K562 (cell line): Measurements from ENCODE around the gene OBSL1. TPM values are rescaled to one million over a fixed set of nuclear protein-coding genes. Genes with fewer than 3 reads are reported as not detected.

Experiments used
- ARNT ChIP-seq, 2 experiments: fragments of 450-650 bp; IDR thresholded peaks; 2 replicates each; pipeline ENCODE4 v1.6.1; 2016; ENCODE audit warnings: mild to moderate bottlenecking in 1 of 2
- ASH1L ChIP-seq: fragments of 450-650 bp; IDR thresholded peaks from 2 replicates; pipeline ENCODE4 v1.6.1; 2018; ENCODE audit warnings: borderline replicate concordance, mild to moderate bottlenecking, low read depth; ENCODE audit not compliant: partially characterized antibody
- ATF1 ChIP-seq, 2 experiments: fragments of 450-650 bp in 1 of 2; IDR thresholded peaks; 2 replicates each; pipeline ENCODE4 v1.6.1; 2016; ENCODE audit warnings: missing compliant biosample characterization in 1 of 2, missing genetic modification characterization in 1 of 2
- CAMTA2 ChIP-seq: fragments of 250-450 bp; sonication (Bioruptor Pico); conservative IDR thresholded peaks from 2 replicates; pipeline ENCODE4 v1.5.1; 2022
- EHMT2 ChIP-seq: fragments of 450-650 bp; IDR thresholded peaks from 2 replicates; pipeline ENCODE4 v1.6.1; 2018; ENCODE audit warnings: antibody characterized with exemption
- FOS ChIP-seq: IDR thresholded peaks from 3 replicates; pipeline ENCODE4 v1.6.1; 2011; ENCODE audit not compliant: insufficient read length; ENCODE audit errors: extremely low read depth
- MAFK ChIP-seq: IDR thresholded peaks from 2 replicates; pipeline ENCODE4 v1.6.1; 2011; ENCODE audit warnings: low read length, improper control_type of control experiment
- MYC ChIP-seq, 2 experiments: fragments of 250-450 bp in 1 of 2; sonication (Bioruptor Pico) in 1 of 2; IDR thresholded peaks; 2 replicates each; pipeline versions ENCODE4 v1.5.1 to v1.6.1; 2012 to 2021; ENCODE audit warnings: low read depth in 2 of 2, borderline replicate concordance in 1 of 2, improper control_type of control experiment in 1 of 2, low read length in 1 of 2, mild to moderate bottlenecking in 1 of 2, moderate library complexity in 1 of 2
- NRF1 ChIP-seq, 2 experiments: fragments of 450-650 bp; IDR thresholded peaks in 1 of 2; conservative IDR thresholded peaks in 1 of 2; 2 replicates each; pipeline ENCODE4 v1.6.1; 2014; ENCODE audit warnings: mild to moderate bottlenecking in 2 of 2
- POLR2A ChIP-seq: fragments of 450-650 bp; conservative IDR thresholded peaks from 2 replicates; pipeline ENCODE4 v1.6.1; 2016
- POLR2AphosphoS5 ChIP-seq: IDR thresholded peaks from 2 replicates; pipeline ENCODE4 v1.6.1; 2011; ENCODE audit warnings: mild to moderate bottlenecking, low read depth, low read length, moderate library complexity; ENCODE audit not compliant: control insufficient read depth, insufficient read depth
- TAF9B ChIP-seq: fragments of 450-650 bp; IDR thresholded peaks from 2 replicates; pipeline ENCODE4 v1.6.1; 2018; ENCODE audit warnings: mild to moderate bottlenecking; ENCODE audit not compliant: partially characterized antibody
- YY1 ChIP-seq, 3 experiments: IDR thresholded peaks; 2 replicates each; pipeline ENCODE4 v1.6.1; 2011; ENCODE audit warnings: low read length in 2 of 3, mild to moderate bottlenecking in 2 of 3, moderate library complexity in 2 of 3, borderline replicate concordance in 1 of 3, control low read depth in 1 of 3, low read depth in 1 of 3; ENCODE audit not compliant: insufficient read depth in 3 of 3, insufficient replicate concordance in 2 of 3, control insufficient read depth in 1 of 3, insufficient read length in 1 of 3; ENCODE audit errors: extremely low read depth in 1 of 3
- ZFP1 ChIP-seq: fragments of 450-650 bp; formaldehyde crosslinking; IDR thresholded peaks from 2 replicates; pipeline ENCODE4 v1.4.0; 2020; ENCODE audit warnings: mild to moderate bottlenecking, mixed read lengths
- ZNF134 ChIP-seq: fragments of 250-450 bp; sonication (Bioruptor Pico); conservative IDR thresholded peaks from 2 replicates; pipeline ENCODE4 v1.4.0; 2020
- polyA plus RNA-seq, 8 experiments: library from polyadenylated mRNA; depleted of rRNA in 4 of 8; stranded (reverse) in 5 of 8; unstranded in 3 of 8; fragments of >200 nt; fragmentation: Nextera tagmentation in 2 of 8; fragmentation: Illumina TruSeq in 1 of 8; extraction: Ambion mirVana in 2 of 8; extraction: Trizol in 1 of 8; gene quantifications; 2 replicates each; pipeline versions ENCODE4 v1.2.1 to v1.2.3, GENCODE V29; 2011 to 2014; ENCODE audit warnings: inconsistent platforms in 1 of 8, missing spikeins in 1 of 8
- total RNA-seq, 7 experiments: library from RNA; depleted of rRNA in 6 of 7; stranded (reverse); fragments of >200 nt in 6 of 7; fragmentation: Illumina TruSeq in 2 of 7; extraction: Trizol in 2 of 7; gene quantifications; 2 replicates each; pipeline versions ENCODE4 v1.2.1 to v1.2.3, GENCODE V29; 2011 to 2021; ENCODE audit warnings: low replicate concordance in 1 of 7
- TF ChIP-seq, protein P1 (sequence below): fragments of 450-650 bp; IDR thresholded peaks from 2 replicates; pipeline ENCODE4 v1.6.1; 2014; ENCODE audit warnings: low read depth, mild to moderate bottlenecking, moderate library complexity, borderline replicate concordance
- TF ChIP-seq, protein P2 (sequence below): fragments of 200-800 bp; sonication (Bioruptor generic); IDR thresholded peaks from 2 replicates; pipeline ENCODE4 v1.6.1; 2017; ENCODE audit warnings: missing genetic modification characterization, missing compliant biosample characterization
- TF ChIP-seq, protein P3 (sequence below), 3 experiments: fragments of 200-800 bp in 1 of 3; sonication (Bioruptor generic) in 1 of 3; sonication (generic) in 1 of 3; formaldehyde crosslinking in 1 of 3; IDR thresholded peaks; 2 replicates each; pipeline versions ENCODE4 v1.6.1 to v1.8.0; 2016 to 2022; ENCODE audit warnings: mild to moderate bottlenecking in 2 of 3, missing compliant biosample characterization in 2 of 3, missing genetic modification characterization in 2 of 3, missing genetic modification reagents in 1 of 3
- TF ChIP-seq, protein P4 (sequence below): fragments of 450-650 bp; IDR thresholded peaks from 2 replicates; pipeline ENCODE4 v1.6.1; 2016; ENCODE audit warnings: low read depth, mild to moderate bottlenecking, moderate library complexity
- TF ChIP-seq, protein P5 (sequence below): IDR thresholded peaks from 2 replicates; pipeline ENCODE4 v1.6.1; 2014; ENCODE audit warnings: antibody characterized with exemption

The OBSL1 gene
- total and polyA plus RNA-seq, 9 of the 15 experiments (the other 6 are each of a cell fraction or from before 2014, with no cell fraction given) = 1.2 to 26.6 (median 8.6) TPM

DNA sequence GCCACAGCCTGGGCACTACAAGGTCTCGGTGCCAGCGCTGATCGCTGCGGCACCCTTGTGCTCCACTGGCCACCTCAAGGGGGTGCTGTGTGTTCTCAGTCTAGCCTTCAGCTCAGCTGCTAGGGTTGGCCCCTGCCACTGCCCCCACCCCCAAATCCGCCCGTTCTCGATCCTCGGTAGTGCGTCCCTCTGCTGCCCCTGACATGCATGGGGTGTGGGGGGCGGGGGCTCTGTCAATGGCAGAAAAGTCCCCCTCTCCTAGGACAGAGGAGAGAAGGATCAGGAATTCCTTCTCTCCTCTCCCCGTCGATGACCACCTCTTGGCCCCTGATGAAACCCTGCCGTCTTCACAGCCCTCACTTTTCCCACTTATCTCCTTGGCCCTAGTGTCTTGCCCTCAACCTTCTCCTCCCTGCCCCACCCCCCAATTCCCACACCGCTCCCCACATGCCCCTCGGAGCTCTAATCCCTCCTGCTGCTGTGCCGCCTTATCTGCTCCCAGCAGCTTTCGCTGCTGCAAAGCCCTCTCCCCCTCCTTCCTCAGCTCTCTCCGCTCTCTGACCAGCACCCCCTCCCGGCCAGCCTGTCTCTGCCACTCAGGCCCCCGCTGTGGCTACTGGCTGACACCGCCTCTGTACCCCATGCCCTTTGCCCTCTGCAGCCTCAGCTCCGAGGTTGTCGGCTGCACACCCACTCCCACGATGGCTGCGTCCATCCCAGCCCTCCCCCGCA lies 61.4 kb downstream of the OBSL1 start (continued):
- TF ChIP-seq MYC (IDR thresholded peaks at IDR 0.05; ENCODE audit: low read depth, low read length) (peak; percentile 74), MYC (CRISPR knock-in tag; IDR thresholded peaks at IDR 0.05; ENCODE audit: borderline replicate concordance, low read depth) (no peak), YY1 (IDR thresholded peaks at IDR 0.05; ENCODE audit: borderline replicate concordance in 1 of 3, control insufficient read depth in 1 of 3, extremely low read depth in 1 of 3, insufficient read depth in 3 of 3, insufficient read length in 1 of 3, insufficient replicate concordance in 2 of 3, low read depth in 1 of 3, low read length in 2 of 3) (peak in 1 of 3 experiments; percentile 8), POLR2AphosphoS5 (peak; percentile 94), ZFP1 (CRISPR knock-in tag) (no peak), ZNF134 (CRISPR knock-in tag) (no peak), NRF1 (conservative IDR thresholded peaks at IDR 0.05 in 1 of 2, IDR thresholded peaks at IDR 0.05 in 1 of 2) (0 out of 4 replicates have a peak, but pooled peaks of 1 of the 2 experiments have one; percentile 10), ARNT (IDR thresholded peaks at IDR 0.05) (peak; percentile 90 to 92), POLR2A (peak; percentile 17; the same call in 1 of the 2 replicates), FOS (no peak), CAMTA2 (CRISPR knock-in tag) (no peak), TAF9B (peak; percentile 61), EHMT2 (peak; percentile 55; the same call in 1 of the 2 replicates), MAFK (peak; percentile 16; the same call in 1 of the 2 replicates), ATF1 (CRISPR knock-in tag; IDR thresholded peaks at IDR 0.05) (no peak), ATF1 (tag; IDR thresholded peaks at IDR 0.05) (peak; percentile 63; the same call in 1 of the 2 replicates), ASH1L (no peak)
- TF ChIP-seq, protein P1, sequence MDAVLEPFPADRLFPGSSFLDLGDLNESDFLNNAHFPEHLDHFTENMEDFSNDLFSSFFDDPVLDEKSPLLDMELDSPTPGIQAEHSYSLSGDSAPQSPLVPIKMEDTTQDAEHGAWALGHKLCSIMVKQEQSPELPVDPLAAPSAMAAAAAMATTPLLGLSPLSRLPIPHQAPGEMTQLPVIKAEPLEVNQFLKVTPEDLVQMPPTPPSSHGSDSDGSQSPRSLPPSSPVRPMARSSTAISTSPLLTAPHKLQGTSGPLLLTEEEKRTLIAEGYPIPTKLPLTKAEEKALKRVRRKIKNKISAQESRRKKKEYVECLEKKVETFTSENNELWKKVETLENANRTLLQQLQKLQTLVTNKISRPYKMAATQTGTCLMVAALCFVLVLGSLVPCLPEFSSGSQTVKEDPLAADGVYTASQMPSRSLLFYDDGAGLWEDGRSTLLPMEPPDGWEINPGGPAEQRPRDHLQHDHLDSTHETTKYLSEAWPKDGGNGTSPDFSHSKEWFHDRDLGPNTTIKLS = no peak
- TF ChIP-seq, protein P2, sequence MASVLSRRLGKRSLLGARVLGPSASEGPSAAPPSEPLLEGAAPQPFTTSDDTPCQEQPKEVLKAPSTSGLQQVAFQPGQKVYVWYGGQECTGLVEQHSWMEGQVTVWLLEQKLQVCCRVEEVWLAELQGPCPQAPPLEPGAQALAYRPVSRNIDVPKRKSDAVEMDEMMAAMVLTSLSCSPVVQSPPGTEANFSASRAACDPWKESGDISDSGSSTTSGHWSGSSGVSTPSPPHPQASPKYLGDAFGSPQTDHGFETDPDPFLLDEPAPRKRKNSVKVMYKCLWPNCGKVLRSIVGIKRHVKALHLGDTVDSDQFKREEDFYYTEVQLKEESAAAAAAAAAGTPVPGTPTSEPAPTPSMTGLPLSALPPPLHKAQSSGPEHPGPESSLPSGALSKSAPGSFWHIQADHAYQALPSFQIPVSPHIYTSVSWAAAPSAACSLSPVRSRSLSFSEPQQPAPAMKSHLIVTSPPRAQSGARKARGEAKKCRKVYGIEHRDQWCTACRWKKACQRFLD (CRISPR knock-in tag) = peak; percentile 68; the same call in 1 of the 2 replicates
- TF ChIP-seq, protein P3, sequence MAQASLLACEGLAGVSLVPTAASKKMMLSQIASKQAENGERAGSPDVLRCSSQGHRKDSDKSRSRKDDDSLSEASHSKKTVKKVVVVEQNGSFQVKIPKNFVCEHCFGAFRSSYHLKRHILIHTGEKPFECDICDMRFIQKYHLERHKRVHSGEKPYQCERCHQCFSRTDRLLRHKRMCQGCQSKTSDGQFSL (CRISPR knock-in tag; IDR thresholded peaks at IDR 0.05) = no peak
- TF ChIP-seq, protein P3 (tag; IDR thresholded peaks at IDR 0.05) = peak in 1 of 2 experiments; percentile 73; a peak in 2 of 4 replicates
- TF ChIP-seq, protein P4, sequence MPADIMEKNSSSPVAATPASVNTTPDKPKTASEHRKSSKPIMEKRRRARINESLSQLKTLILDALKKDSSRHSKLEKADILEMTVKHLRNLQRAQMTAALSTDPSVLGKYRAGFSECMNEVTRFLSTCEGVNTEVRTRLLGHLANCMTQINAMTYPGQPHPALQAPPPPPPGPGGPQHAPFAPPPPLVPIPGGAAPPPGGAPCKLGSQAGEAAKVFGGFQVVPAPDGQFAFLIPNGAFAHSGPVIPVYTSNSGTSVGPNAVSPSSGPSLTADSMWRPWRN = peak; percentile 88
- TF ChIP-seq, protein P5, sequence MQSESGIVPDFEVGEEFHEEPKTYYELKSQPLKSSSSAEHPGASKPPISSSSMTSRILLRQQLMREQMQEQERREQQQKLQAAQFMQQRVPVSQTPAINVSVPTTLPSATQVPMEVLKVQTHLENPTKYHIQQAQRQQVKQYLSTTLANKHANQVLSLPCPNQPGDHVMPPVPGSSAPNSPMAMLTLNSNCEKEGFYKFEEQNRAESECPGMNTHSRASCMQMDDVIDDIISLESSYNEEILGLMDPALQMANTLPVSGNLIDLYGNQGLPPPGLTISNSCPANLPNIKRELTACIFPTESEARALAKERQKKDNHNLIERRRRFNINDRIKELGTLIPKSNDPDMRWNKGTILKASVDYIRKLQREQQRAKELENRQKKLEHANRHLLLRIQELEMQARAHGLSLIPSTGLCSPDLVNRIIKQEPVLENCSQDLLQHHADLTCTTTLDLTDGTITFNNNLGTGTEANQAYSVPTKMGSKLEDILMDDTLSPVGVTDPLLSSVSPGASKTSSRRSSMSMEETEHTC = peak; percentile 13; the same call in 1 of the 2 replicates
